DMS79 (cell line): ENCODE measurements around the gene NDUFS7.

Source experiments
- DNase-seq: peaks from one replicate; lab custom pipeline; 2025; lab: John Stamatoyannopoulos, UW

The NDUFS7 gene

DNA sequence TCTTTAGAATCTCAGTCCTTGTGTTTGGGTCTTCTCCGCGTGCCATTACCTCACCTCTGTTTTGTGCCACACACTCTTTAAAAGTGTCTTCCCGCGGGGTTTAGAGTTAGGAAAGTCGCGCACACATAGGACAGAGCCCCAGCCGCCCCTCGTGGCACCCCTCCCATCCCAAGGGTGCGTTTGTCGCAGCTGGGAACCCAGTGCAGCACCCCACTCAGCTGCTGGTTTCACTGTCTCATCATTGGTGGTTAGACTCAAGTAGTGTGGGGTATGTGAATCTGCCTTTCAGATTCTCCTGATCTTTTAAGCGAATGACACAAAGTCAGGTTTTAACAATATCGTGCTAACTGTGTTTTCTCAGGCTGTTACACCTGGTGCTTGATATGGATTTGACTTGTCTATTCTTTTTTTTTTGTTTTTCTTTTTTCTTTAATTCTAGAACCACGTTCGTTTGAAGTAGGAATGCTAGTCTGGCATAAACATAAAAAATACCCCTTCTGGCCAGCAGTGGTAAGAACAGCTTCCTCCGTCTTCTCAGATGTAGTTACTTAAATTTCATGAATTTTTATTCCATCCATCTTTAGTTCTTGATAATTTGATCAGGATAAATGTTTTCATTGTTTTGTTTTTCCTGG is 19.5 kb upstream of the NDUFS7 start:
- no peak for DNase-seq

DNA sequence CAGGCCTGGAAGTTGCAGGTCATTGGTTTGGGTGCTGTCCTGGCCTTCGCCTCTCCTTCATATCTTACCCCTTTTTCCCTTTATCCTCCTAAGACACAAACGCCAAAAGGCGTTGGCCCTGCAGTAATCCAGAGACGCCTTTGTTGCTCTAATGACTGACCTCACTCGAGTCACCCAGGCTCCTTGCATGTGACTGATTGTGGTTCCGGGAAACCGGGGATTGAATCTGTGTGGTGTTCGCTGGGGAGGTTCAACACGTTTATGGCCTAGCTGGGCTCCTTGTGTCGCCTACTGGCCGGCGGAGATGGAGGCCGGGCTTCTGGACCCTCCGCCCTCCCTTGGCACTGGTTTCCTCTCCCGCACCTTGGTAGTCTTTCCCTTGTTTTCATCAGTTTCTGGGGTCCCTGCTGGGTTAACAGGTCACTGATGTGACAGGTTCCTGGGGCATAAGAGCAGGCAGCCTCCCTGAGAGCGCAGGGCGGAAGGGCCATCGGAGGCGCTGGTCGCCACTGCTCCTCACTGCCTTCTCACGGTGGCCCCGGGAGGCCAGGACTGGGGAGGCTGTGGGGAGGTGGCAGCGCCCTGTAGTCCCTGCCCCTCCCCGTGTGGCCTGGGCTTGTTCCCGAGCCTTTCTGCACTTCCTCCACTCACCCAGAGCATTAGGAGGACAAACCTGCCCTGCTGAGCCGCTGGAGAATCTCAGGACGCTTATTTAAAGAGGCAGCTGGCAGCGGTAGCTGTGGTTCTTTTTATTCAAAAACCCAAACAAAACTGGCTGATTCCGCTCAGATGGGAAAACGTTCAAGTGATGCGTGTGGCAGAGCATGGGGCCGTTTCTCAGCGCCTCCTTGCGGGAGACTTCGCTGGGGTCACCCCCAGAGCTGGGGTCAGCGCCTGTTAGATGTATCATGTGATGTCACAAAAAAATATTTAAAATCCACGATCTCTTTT is 18.1 kb upstream of the NDUFS7 start:
- no peak for DNase-seq

DNA sequence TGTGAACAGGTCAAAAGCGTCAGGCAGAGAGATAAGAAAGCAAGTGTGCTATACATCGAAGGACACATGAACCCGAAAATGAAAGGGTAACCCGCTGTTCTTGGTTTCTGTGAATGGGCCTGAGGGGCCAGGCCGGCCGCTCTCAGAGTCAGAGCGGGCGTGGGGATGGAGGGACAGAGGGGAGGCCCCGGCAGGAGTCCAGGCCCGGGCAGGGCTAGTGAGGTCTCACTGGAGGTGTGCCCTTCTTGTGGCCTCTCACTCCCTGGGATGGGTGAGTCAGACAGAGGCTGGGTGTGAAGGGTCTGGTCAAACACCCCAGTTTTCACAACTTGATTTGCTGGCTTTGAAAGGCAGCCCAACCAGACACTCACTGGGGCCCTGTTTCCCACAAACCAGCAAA is 17.4 kb upstream of the NDUFS7 start:
- no peak for DNase-seq

DNA sequence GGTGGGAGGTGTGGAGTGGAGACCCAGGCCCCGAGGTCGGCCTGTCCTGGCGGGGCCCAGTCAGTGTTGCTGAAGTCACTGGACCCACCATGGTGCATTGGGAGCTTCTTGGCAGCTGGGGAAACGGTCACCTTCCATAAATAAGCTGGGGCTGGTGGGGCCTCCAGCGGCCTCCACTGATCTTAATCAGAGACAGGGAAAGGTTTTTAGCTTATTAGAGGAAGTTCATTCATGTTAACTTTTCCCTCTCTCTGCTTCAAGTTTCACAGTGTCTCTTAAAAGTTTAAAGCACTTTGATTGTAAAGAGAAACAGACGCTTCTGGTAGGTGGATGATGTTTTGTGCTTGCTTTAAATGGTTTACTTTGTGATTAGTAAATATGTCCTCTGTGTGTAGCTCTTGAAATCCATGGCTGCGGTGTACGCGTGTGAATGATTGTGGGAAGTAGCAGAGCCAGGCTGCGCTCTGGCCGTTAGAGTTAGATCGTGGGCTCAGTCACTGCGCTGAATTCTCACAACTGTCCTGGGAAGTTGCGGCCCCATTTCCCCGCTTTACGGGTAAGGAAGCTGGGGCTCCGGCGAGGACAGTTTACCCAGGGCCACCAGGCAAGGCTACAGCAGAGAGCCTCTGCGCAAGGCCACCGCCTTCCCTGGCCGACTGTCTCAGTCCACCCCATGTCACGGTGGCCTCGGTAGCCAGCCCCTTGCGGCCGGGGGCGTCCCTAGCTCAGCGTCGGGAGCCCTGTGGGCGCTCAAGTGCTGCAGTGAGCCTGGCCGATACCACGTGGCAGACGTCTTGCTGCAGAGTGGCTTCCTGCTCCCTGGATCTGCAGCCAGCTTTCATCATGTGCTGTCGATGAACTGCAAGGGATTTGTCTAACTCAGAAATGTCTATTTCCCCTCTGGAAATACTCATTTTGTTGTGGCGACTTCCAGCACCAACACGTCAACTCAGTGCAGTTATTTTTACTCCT is 16.5 kb upstream of the NDUFS7 start:
- no peak for DNase-seq

DNA sequence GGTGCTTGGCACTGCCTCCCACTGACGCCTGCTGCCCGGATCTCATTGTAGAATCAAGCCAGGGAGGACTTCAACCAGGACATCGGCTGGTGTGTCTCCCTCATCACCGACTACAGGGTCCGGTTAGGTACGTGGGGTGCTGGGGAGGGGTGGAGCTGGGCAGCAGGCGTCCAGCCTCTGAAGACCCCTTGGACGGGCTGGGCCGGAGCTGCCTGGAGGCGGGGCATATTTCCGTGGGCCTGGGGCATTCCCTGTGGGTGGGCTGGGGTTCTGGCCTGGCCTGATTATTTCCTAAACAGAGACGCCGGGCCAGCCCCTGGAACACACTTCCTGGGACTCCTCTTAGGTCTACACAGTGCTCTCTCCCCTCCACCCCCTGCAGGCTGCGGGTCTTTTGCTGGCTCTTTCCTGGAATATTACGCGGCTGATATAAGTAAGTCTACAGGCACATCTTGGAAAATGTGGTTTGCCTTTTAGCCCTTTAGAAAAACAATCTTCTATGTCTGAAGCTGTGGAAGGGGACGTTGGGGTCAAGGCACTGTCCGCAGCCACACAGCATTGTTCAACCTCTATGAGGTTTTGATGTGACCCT is 14.4 kb upstream of the NDUFS7 start:
- DNase-seq: no peak

DNA sequence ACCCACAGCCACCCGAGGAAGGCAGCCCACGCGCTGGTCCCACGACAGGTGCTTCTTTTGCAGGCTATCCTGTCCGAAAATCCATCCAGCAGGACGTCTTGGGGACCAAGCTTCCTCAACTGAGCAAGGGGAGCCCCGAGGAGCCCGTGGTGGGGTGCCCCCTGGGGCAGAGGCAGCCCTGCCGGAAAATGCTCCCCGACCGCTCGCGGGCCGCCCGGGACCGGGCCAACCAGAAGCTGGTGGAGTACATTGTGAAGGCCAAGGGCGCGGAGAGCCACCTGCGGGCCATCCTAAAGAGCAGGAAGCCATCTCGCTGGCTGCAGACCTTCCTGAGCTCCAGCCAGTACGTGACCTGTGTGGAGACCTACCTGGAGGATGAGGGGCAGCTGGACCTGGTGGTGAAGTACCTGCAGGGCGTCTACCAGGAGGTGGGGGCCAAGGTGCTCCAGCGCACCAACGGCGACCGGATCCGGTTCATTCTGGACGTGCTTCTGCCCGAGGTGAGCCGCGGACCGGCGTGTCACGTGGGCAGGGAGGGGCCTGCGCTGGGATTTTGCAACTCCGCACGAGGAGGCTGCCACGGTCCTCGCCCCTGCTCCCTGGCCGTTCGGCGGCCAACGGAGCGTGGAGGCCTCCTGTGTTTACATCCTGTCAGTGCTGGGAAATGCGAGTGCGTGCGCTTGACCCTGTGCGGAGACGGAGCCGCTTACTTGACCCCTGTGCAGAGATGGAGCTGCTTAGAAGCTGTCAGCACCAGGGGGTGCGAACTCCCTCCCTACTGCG is 12.9 kb upstream of the NDUFS7 start:
- DNase-seq: peak; percentile 17

DNA sequence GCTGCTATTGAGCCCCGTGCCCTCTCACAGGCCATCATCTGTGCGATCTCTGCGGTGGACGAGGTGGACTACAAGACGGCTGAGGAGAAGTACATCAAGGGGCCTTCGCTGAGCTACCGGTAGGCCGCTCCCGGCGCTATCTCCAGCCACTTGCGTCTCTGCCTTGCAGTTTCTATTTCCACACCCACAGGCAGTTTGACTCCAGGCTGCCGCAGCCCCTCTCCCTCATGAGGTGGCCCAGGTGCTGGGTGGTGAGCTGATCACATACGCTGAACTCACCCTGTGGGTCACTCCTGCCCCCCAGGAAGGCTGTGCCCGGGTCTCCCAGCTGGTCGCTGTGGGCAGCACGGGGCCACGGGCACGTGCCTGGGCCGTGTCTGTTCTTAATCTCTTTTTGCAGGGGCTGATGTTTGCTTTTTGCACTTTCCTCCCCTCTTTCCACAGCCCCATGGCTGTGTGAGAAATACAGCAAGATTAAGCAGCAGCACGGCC is 10.6 kb upstream of the NDUFS7 start:
- DNase-seq: no peak

DNA sequence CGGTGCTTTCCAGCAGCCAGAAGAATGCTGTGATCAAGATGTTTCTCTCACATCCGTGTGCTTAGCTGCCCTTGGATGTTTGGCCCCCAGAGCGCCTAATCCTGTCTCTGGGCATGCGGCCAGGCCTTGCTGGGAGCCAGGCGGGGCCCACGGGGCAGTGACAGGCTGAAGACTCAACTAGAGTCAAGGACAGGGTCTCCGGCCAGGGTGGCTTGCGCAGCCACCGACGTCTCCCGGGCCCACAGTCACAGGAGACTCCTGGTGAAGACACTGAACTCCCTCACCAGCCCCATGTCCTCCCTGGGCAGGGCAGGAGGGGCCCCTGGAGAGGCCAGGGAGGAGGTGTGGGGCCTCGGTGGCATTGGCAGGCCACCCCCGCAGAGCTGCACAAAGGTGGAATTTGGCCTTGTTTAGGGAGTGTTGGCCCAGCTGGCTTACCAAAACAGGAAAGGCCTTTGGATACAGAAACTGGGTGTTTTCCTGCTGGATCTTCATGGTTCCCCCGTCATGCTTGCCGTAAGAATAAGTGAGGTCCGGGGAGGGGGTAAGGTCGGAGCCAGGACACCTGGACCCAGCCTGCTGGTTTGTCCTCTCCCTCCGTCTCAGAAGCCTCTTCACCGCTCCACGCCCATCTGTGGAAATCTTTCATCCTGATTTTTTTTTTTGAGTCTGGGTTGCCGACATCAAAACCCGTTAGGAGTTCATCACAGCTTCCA is 10.0 kb upstream of the NDUFS7 start:
- DNase-seq: no peak

DNA sequence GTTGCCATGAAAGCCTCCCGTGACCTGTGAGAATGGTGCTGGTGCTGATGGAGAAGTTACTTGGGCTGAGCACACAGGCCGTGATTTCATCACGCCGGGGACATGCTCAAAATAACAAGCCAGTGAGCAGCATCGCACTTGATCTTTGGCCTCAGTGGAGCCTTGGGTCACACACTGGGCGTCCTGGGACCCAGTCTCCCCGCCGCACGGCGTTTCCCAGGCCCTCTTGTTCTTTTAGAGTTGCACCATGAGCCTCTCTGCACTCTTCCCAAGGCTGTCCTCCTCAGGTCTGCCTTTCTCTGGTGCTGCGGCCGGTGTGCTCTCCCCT is 9.5 kb upstream of the NDUFS7 start:
- no peak for DNase-seq

DNA sequence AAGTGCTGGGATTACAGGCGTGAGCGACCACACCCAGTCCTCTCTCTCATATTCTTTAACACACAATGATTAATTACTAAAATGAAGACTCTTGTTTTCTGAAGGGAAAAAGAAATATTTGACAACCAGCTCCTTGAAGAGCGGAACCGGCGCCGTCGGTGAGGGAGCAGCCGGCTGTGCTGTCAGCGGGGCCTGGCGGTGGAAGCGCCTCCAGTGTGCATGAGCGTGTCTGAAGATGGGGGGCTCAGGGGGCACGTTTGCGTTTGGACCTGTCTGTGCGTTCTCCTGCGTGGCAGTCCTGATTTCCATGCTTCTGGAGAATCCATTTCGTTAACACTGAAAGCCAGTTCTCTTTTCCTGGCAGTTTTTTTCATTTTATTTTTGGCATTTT is 7.3 kb upstream of the NDUFS7 start:
- no peak for DNase-seq

DNA sequence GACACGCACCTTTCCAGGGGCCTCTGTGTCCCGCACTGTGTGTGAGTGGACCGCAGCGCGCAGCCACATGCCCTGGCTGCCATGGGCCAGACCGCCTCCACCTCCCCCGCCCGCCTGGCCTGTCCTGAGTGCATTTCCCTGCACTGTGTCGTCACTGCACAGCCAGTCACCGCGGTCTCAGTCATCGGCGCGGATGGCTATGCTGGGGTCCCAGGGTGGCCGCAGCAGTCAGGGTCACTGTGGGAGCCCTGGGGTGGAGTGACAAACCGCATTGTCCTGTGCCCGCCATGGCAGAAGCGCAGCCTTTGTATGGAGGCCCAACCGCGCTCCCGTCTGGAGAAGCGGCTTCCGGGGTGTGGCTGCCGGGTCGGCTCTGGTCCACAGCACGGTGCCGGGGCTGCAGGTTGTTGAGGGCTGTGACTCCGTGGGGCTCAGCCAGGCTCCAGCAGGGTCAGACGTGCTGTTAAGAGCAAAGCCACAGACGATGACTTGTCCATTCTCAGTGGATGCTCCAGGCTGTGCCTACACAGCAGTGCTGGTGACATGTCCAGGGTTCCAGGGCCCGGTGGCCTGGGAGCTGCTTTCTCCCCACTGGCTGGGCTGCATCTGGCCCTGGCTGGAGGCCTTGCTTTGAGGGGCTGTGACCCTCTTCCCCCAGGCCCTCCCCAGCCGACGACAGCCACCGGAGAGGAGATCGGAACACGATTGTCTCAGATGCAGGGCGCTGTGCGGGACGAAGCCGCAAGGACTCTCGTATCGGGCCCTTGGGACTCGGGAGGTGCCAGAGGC is 6.3 kb upstream of the NDUFS7 start:
- no peak for DNase-seq

DNA sequence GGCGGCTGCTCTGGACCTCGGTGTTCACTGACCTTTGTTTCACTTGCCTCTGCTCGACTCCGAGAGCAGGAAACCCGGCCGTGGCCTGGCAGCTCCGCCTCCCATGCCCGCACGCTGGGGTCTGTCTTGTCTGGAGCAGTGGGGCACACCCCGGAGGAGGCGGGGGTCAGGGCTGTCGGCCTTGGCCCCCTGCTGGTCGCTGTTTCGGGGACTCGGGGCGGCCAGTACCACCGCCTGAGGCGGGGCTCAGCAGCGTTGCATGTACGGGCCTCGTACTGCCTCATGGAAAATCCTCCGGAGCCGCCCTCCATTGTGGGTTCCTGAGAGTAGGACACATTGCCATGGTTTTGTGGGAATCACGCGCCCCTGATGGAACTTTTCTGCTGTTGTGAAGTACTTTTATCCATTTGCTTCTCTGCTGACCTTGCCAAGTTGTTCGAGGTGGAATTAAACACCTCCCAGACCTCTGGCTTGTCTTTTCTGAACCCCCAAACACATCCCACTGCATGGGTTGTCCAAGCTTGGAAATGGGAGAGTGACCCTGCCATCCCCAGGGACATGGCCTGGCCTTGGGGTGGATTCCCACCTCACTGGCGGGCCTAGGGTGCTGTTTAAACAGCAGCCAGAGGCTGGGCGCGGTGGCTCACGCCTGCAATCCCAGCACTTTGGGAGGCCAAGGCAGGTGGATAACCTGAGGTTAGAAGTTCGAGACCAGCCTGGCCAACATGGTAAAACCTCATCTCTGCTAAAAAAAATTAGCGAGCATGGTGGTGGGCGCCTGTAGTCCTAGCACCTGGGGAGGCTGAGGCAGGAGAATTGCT is 5.5 kb upstream of the NDUFS7 start:
- no peak for DNase-seq

DNA sequence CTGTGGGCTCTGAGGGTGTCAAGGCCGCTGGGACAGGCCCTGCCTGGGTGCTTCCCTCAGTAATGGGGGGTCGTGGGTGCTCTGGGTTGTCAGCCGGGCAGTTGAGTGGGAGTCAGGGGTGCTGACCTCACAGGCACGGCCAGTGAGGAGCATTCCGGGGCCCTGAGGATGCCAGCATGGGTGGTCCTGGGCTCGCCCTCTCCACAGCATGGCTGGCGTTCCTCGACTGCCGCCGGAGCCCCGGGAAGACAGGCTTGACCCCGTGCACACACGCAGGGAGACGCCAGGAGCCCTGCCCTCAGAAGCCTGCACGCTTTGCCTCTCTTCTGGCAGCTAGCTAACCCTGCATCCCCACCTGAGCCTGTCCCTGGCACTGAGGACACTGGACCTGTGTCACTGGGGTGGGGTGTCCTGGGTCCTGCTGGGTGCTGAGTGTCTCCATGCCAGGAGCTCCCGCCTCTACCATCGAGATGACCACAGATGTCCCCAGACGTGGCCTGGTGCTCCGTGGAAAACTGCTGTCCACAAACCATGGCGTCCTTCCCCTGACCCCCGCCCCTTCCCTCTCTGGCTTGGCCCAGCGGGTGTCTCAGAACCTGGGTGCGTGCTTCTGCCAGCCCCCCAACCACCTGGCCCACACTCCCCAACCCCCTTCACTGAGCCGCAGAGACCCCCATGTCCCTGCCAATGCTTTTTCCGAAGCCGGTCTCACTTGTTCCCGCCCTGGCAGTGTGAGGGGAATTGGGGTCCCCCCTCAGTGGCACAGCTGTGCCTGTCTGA is 4.4 kb upstream of the NDUFS7 start:
- no peak for DNase-seq

DNA sequence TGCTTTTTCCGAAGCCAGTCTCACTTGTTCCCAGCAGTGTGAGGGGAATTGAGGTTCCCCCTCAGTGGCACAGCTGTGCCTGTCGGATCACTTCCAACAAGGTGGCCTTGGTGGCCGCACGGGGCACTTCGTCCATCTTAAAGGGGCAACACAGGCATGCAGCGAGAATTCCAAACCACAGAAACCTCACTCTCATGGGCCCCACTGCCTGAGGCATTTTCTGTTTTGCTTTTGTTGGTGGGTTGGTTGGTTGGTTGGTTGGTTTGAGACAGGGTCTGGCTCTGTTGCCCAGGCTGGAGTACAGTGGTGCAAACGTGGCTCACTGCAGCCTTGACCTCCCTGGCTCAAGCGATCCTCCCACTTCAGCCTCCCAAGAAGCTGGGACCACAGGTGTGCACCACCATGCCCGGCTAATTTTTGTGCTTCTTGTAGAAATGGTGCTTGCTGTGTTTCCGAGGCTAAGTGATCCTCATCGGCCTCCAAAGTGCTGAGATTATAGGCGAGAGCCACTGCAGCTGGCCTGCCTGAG is 3.7 kb upstream of the NDUFS7 start:
- DNase-seq: no peak

DNA sequence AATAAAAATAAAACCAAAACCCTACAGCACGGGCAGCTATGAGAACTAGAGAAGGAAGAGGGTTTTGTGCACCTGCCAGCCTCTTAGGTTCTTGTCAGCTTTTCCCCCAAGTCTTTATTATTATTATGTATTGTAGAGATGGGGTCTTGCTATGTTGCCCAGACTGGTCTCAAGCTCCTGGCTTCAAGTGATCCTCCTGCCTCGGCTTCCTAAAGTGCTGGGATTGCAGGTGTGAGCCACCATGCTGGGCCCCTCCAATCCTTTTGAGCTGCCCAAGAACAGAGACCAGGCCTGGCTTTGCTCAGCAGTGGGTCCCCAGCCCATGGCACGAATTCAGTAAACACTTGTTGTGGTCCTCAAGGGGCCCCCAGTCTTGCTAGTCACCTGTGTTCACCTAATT is 1.5 kb upstream of the NDUFS7 start:
- DNase-seq: no peak

DNA sequence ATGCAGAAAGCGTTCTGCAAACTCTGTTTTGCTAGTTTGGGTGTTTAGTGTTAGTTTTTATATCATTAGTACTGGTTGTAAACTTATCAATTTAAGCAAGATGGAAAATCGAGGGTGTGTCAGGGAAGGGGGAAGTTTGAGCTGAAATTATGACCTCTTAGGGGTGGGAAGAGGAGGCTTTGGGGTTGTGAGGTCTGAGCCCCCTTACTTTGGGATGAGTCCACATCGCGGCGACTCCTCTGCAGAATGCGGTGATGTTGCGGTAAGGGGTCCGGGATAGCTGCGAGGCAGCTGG is 743 bp upstream of the NDUFS7 start:
- DNase-seq: no peak

DNA sequence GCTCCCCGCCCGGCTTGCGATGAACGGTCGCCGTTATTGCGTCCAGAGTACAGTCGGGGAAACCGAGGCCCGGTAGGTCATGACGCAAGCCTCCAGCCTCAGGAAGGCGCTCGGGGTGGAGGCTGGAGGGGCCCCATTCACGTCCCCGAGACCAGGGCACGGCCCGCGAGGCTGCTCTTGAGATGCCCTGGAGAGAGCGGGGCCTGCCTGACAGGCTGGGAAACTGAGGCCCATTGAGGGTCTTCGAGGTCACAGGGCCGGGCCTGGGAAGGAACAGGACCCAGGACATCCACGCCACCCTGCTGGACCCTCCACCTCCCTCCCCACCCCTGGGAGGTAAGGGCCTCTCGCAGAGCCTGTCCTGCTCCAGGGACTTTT is 367 bp downstream of the NDUFS7 start:
- no peak for DNase-seq
